H1 (cell line): ENCODE results near the gene ZRANB2. TPM values are rescaled to one million over a fixed set of nuclear protein-coding genes. Genes with fewer than 3 reads are reported as not detected.

Experiments
- CTCF ChIA-PET: fragments of 300-600 bp; sonication (Branson Sonifier 250); formaldehyde crosslinking; loops from one replicate; lab custom pipeline; 2021; ENCODE audit not compliant: partially characterized antibody; lab: Charles Lee
- POLR2A ChIA-PET: fragments of 300-600 bp; sonication (Branson Sonifier 250); formaldehyde crosslinking; loops from one replicate; lab custom pipeline; 2021; ENCODE audit warnings: inconsistent platforms; ENCODE audit not compliant: partially characterized antibody; lab: Charles Lee
- DNase-seq, 2 experiments: peaks; one replicate each; pipeline versions ENCODE4 v3.0.0 to v3.0.0-alpha.2; 2010 to 2022; ENCODE audit warnings: low spot score in 2 of 2, low read depth in 1 of 2, mixed read lengths in 1 of 2
- FAIRE-seq: peaks from 2 replicates; lab custom pipeline; 2011; peaks lifted over from hg19 to GRCh38; lab: Jason Lieb, UNC
- H2AFZ ChIP-seq: 2 replicates; pipeline ENCODE4 v1.8.1; 2012; ENCODE audit warnings: low read length, inconsistent platforms
- H2AK5ac ChIP-seq: 2 replicates; pipeline ENCODE4 v1.6.1; 2013; ENCODE audit warnings: low read depth, low read length
- H2BK120ac ChIP-seq: replicated peaks from 2 replicates; pipeline ENCODE3; 2013; ENCODE audit warnings: low read depth, low read length, inconsistent platforms
- H2BK12ac ChIP-seq: 2 replicates; pipeline ENCODE4 v1.6.1; 2013; ENCODE audit warnings: low read depth, low read length
- H2BK15ac ChIP-seq: 2 replicates; pipeline ENCODE4 v1.6.1; 2013; ENCODE audit warnings: low read length
- H2BK20ac ChIP-seq: 2 replicates; pipeline ENCODE4 v1.6.1; 2013; ENCODE audit warnings: low read length
- H2BK5ac ChIP-seq: 2 replicates; pipeline ENCODE4 v1.6.1; 2013; ENCODE audit warnings: low read depth, low read length
- H3K14ac ChIP-seq: 2 replicates; pipeline ENCODE4 v1.6.1; 2013; ENCODE audit warnings: inconsistent platforms; ENCODE audit not compliant: insufficient read length
- H3K18ac ChIP-seq: 2 replicates; pipeline ENCODE4 v1.6.1; 2013; ENCODE audit warnings: low read length; ENCODE audit errors: extremely low read depth
- H3K23ac ChIP-seq: 2 replicates; pipeline ENCODE4 v1.6.1; 2013; ENCODE audit warnings: inconsistent platforms; ENCODE audit not compliant: insufficient read length
- H3K23me2 ChIP-seq: 2 replicates; pipeline ENCODE4 v1.6.1; 2013; ENCODE audit warnings: low read depth, low read length
- H3K27ac ChIP-seq: 2 replicates; pipeline ENCODE4 v1.6.1; 2011; ENCODE audit warnings: low read depth, low read length, inconsistent platforms
- H3K27me3 ChIP-seq, 4 experiments: replicated peaks in 1 of 4; 1 replicate in 1 of 4; 2 replicates in 3 of 4; pipeline versions ENCODE4 v1.6.1 to v1.8.1; 2011 to 2013; ENCODE audit warnings: low read length in 3 of 4, mild to moderate bottlenecking in 3 of 4, inconsistent platforms in 2 of 4, mixed read lengths in 2 of 4, moderate library complexity in 1 of 4; ENCODE audit not compliant: control insufficient read depth in 3 of 4, insufficient read depth in 3 of 4; ENCODE audit errors: extremely low read depth in 1 of 4
- H3K36me3 ChIP-seq, 4 experiments: 2 replicates each; pipeline versions ENCODE4 v1.6.1 to v1.8.1; 2011 to 2013; ENCODE audit warnings: mild to moderate bottlenecking in 4 of 4, low read length in 3 of 4, moderate library complexity in 2 of 4, control low read depth in 1 of 4, inconsistent platforms in 1 of 4; ENCODE audit not compliant: insufficient read depth in 4 of 4, control insufficient read depth in 2 of 4
- H3K4ac ChIP-seq: replicated peaks from 2 replicates; pipeline ENCODE3; 2013; ENCODE audit warnings: low read length, low read depth, mixed read lengths, inconsistent platforms; ENCODE audit not compliant: insufficient read length
- H3K4me1 ChIP-seq, 4 experiments: replicated peaks in 1 of 4; 1 replicate in 1 of 4; 2 replicates in 3 of 4; pipeline versions ENCODE4 v1.6.1 to v1.8.1; 2011 to 2013; ENCODE audit warnings: low read length in 3 of 4, inconsistent platforms in 2 of 4, mixed read lengths in 1 of 4; ENCODE audit not compliant: insufficient read depth in 4 of 4, control insufficient read depth in 3 of 4
- H3K4me2 ChIP-seq, 2 experiments: 2 replicates each; pipeline versions ENCODE4 v1.6.1 to v1.8.1; 2011 to 2013; ENCODE audit warnings: low read depth in 2 of 2, low read length in 2 of 2, control low read depth in 1 of 2, inconsistent platforms in 1 of 2, mild to moderate bottlenecking in 1 of 2; ENCODE audit not compliant: insufficient read depth in 1 of 2
- H3K4me3 ChIP-seq, 4 experiments: fragments of 200-600, 300-600 bp in 1 of 4; sonication (generic), shearing (Covaris generic), sonication (Bioruptor Twin) in 1 of 4; 2 replicates each; pipeline versions ENCODE4 v1.5.1 to v1.8.1; 2011 to 2016; ENCODE audit warnings: low read length in 4 of 4, low read depth in 3 of 4, control low read depth in 2 of 4, inconsistent platforms in 2 of 4, mild to moderate bottlenecking in 2 of 4, mixed read lengths in 1 of 4, moderate library complexity in 1 of 4; ENCODE audit not compliant: insufficient read depth in 2 of 4; ENCODE audit errors: extremely low read depth in 1 of 4
- H3K56ac ChIP-seq: replicated peaks from 2 replicates; pipeline ENCODE3; 2013; ENCODE audit warnings: low read depth, mild to moderate bottlenecking, mixed read lengths, low read length, inconsistent platforms; ENCODE audit not compliant: insufficient read length
- H3K79me1 ChIP-seq: 2 replicates; pipeline ENCODE4 v1.6.1; 2013; ENCODE audit warnings: low read depth, low read length, control low read depth
- H3K79me2 ChIP-seq, 2 experiments: 2 replicates each; pipeline versions ENCODE4 v1.6.1 to v1.8.1; 2012 to 2013; ENCODE audit warnings: low read length in 2 of 2, mild to moderate bottlenecking in 2 of 2, inconsistent platforms in 1 of 2; ENCODE audit not compliant: insufficient read depth in 2 of 2, control insufficient read depth in 1 of 2
- H3K9ac ChIP-seq, 4 experiments: replicated peaks in 1 of 4; 1 replicate in 1 of 4; 2 replicates in 3 of 4; pipeline versions ENCODE4 v1.6.1 to v1.8.1; 2011 to 2013; ENCODE audit warnings: low read depth in 3 of 4, low read length in 3 of 4, control low read depth in 2 of 4, mild to moderate bottlenecking in 2 of 4, moderate library complexity in 2 of 4, inconsistent platforms in 1 of 4; ENCODE audit errors: extremely low read depth in 1 of 4
- H3K9me3 ChIP-seq, 2 experiments: 2 replicates each; pipeline versions ENCODE4 v1.6.1 to v1.8.1; 2012 to 2013; ENCODE audit warnings: mild to moderate bottlenecking in 2 of 2, moderate library complexity in 2 of 2, control low read depth in 1 of 2, inconsistent platforms in 1 of 2, low read depth in 1 of 2, low read length in 1 of 2, mixed read lengths in 1 of 2; ENCODE audit not compliant: insufficient read depth in 2 of 2
- H4K20me1 ChIP-seq, 2 experiments: replicated peaks in 1 of 2; 2 replicates each; pipeline versions ENCODE3 to v1.8.1; 2011 to 2013; ENCODE audit warnings: inconsistent platforms in 2 of 2, low read length in 2 of 2, mild to moderate bottlenecking in 1 of 2; ENCODE audit not compliant: insufficient read depth in 2 of 2, control insufficient read depth in 1 of 2
- H4K5ac ChIP-seq: 2 replicates; pipeline ENCODE4 v1.6.1; 2013; ENCODE audit warnings: low read length, low read depth, mixed read lengths, inconsistent platforms; ENCODE audit not compliant: insufficient read length
- H4K8ac ChIP-seq: 2 replicates; pipeline ENCODE4 v1.8.0; 2013; ENCODE audit warnings: mild to moderate bottlenecking, moderate library complexity, low read length, inconsistent platforms; ENCODE audit not compliant: insufficient read depth; ENCODE audit errors: extremely low read depth
- H4K91ac ChIP-seq: replicated peaks from 2 replicates; pipeline ENCODE3; 2013; ENCODE audit warnings: low read length, mixed read lengths, inconsistent platforms; ENCODE audit not compliant: insufficient read length
- BRCA1 ChIP-seq: IDR thresholded peaks from 2 replicates; pipeline ENCODE4 v1.6.1; 2012; ENCODE audit warnings: low read depth, low read length, improper control_type of control experiment
- GTF2F1 ChIP-seq: IDR thresholded peaks from 2 replicates; pipeline ENCODE4 v1.6.1; 2012; ENCODE audit warnings: low read depth, low read length, improper control_type of control experiment, borderline replicate concordance
- HDAC6 ChIP-seq: IDR thresholded peaks from one replicate; pipeline ENCODE4 v1.7.1; 2012; ENCODE audit warnings: low read depth, mild to moderate bottlenecking, inconsistent platforms, low read length, moderate library complexity
- JUND ChIP-seq: IDR thresholded peaks from 2 replicates; pipeline ENCODE4 v1.6.1; 2011; ENCODE audit warnings: mild to moderate bottlenecking, improper control_type of control experiment, low read length
- NRF1 ChIP-seq: IDR thresholded peaks from 2 replicates; pipeline ENCODE4 v1.6.1; 2011; ENCODE audit warnings: mild to moderate bottlenecking, low read depth, low read length, improper control_type of control experiment
- SAP30 ChIP-seq: fragments of 300-600 bp; sonication (generic); IDR thresholded peaks from 2 replicates; pipeline ENCODE4 v1.7.1; 2012; ENCODE audit warnings: low read length, moderate library complexity, mild to moderate bottlenecking, inconsistent platforms; ENCODE audit not compliant: insufficient read depth, insufficient replicate concordance
- SUZ12 ChIP-seq: fragments of 200-600 bp; sonication (generic); IDR thresholded peaks from 2 replicates; pipeline ENCODE4 v1.6.1; 2012; ENCODE audit warnings: mild to moderate bottlenecking, inconsistent platforms, low read length, moderate library complexity, mixed read lengths
- TBP ChIP-seq: IDR thresholded peaks from 2 replicates; pipeline ENCODE4 v1.6.1; 2011; ENCODE audit warnings: low read depth, low read length, improper control_type of control experiment
- WGBS, 2 experiments: shearing (Covaris generic) in 1 of 2; methylation state at CpG; one replicate each; pipeline versions ENCODE4 v1.1.6 to v1.1.7; 2013 to 2015; ENCODE audit warnings: low lambda C conversion rate in 2 of 2, mixed read lengths in 2 of 2, inconsistent platforms in 1 of 2, low coverage in 1 of 2, missing lambda C conversion rate in 1 of 2; ENCODE audit not compliant: insufficient replicate concordance in 2 of 2, insufficient coverage in 1 of 2, insufficient read length in 1 of 2; ENCODE audit errors: extremely low coverage in 1 of 2, missing lambda C conversion rate in 1 of 2; 5-methylcytosine and 5-hydroxymethylcytosine counted together
- polyA plus RNA-seq, 7 experiments: library from polyadenylated mRNA; depleted of rRNA in 3 of 7; stranded (reverse) in 5 of 7; unstranded in 2 of 7; fragments of >200 nt in 5 of 7; fragments of 200-250 nt in 2 of 7; gene quantifications; 1 replicate in 5 of 7; 2 replicates in 1 of 7; 4 replicates in 1 of 7; pipeline versions ENCODE4 v1.2.1 to v1.2.3, GENCODE V29; 2011 to 2013; ENCODE audit warnings: missing spikeins in 2 of 7, mixed read lengths in 2 of 7
- total RNA-seq: library from RNA; stranded (reverse); fragmentation: NEBNext Ultra II Directional; extraction: Animal tissue kit (Norgen Biotek cat#: 25700); gene quantifications from 2 replicates; pipeline ENCODE4 v1.2.1, GENCODE V29; 2021

Gene ZRANB2
- total and polyA plus RNA-seq, 2 of the 8 experiments (the other 6 are each of a cell fraction or from before 2014, with no cell fraction given), result 35.8 to 103 TPM

DNA sequence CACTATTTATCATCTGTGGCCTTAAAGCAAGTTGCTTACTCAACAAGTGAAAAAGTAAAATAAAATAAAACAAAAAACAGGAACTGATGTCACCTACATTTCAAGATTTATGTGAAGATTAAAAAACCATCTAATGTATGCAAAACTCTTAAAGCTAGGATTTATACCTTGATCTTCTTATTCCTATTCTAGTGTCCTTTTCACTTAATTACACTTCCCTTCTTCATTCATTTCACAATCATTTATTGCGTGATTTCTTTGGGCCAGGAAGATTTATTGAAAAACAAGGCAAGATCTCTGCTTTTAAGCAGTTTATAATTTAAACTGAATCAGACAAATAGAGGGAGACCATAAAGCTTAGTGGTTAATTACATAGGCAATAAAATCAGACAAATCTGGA is 51.9 kb downstream of the ZRANB2 start:
- H4K5ac ChIP-seq, result no peak overlapping the region
- H2BK5ac ChIP-seq, result no peak overlapping the region
- no peak overlapping the region for H3K4me2 ChIP-seq
- H3K4me3 ChIP-seq, result no peak overlapping the region
- H3K9me3 ChIP-seq, result no peaks in the 10 kb centered on the region
- H3K79me1 ChIP-seq, result no peaks in the 10 kb centered on the region
- FAIRE-seq (no peak), DNase-seq (no peak)
- no peak overlapping the region for H2AK5ac ChIP-seq
- no peak overlapping the region for H3K56ac ChIP-seq
- 89% methylated on average over 1 of the region's 1 CpG; no CpG with 5 or more reads in 1 of the 2 experiments for WGBS, 2 experiments
- no peak overlapping the region for H2BK15ac ChIP-seq
- no peak overlapping the region for H3K4ac ChIP-seq
- H2AFZ ChIP-seq, result no peak overlapping the region
- H3K18ac ChIP-seq, result no peak overlapping the region
- no peak overlapping the region for H3K27ac ChIP-seq
- no peaks in the 10 kb centered on the region for H3K23me2 ChIP-seq
- no peak overlapping the region for H2BK12ac ChIP-seq
- no peak overlapping the region for H4K8ac ChIP-seq
- no peaks in the 10 kb centered on the region for H3K4me1 ChIP-seq
- H3K79me2 ChIP-seq, result no peaks in the 10 kb centered on the region
- H3K27me3 ChIP-seq, result no peaks in the 10 kb centered on the region
- TF ChIP-seq JUND (no peak), TBP (no peak), SUZ12 (no peak), NRF1 (no peak), GTF2F1 (no peak), HDAC6 (no peak), SAP30 (no peak), BRCA1 (no peak)
- no peak overlapping the region for H3K23ac ChIP-seq
- H4K20me1 ChIP-seq, result no peaks in the 10 kb centered on the region
- no peak overlapping the region for H2BK120ac ChIP-seq
- H2BK20ac ChIP-seq, result no peak overlapping the region
- ChIA-PET POLR2A (no interaction called here), CTCF (no interaction called here)
- H3K36me3 ChIP-seq, result no peaks in the 10 kb centered on the region
- no peak overlapping the region for H3K9ac ChIP-seq
- no peak overlapping the region for H4K91ac ChIP-seq
- H3K14ac ChIP-seq, result no peak overlapping the region
